8988T (cell line): ENCODE results near the gene MYLK.

Experiments
- DNase-seq: peaks from one replicate; pipeline ENCODE4 v3.0.0; 2011

Gene MYLK

GRCh38 chr3:123568034-123568433, 316.1 kb downstream of the MYLK start:
- DNase-seq = no peak

DNA sequence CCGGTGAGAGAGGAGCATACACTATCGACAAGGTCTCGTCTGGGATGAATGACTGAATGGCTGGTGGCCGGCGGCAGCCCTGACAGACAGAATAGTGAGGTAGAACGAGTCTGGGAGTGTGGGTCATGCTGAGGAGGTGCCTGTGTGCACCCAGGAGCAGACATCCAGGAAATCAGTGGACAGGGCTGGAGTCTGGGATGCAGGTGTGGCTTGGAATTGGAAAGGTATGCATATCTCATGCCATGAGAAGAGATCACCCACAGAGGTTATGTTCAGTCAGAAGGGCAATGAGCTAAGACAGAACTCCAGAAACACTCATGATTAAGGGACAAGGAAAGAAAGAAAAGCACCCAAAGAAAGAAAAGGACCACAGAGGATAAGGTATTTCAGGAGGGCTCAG, 320.1 kb downstream of the MYLK start:
- DNase-seq = no peak

DNA sequence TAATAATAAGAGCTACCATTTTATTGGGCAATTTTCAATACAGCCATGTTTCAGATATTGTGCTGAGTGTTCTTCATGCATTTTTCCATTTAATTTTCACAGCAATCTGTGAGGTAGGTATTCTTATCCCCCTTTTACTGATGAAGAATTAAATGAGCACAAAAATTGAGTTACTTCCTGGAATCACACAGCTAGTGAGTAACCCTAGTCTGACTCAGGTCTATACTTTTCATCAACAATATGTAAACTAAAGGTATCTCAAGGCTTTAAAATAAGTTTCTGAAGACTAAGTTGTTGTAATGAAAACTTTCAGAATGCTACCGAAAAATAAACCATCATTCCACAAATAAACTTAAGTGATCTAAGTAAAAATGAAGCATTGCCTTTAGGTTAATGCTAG, 321.6 kb downstream of the MYLK start:
- no peak for DNase-seq

GRCh38 chr3:123561188-123561587, 322.9 kb downstream of the MYLK start:
- DNase-seq = no peak
